ENCODE measurements around the gene MATK. TPM values are rescaled to one million over a fixed set of nuclear protein-coding genes. Genes with fewer than 3 reads are reported as not detected.

The MATK gene
- total RNA-seq, 1 donor from 2014 or later = 1.8 TPM

DNA sequence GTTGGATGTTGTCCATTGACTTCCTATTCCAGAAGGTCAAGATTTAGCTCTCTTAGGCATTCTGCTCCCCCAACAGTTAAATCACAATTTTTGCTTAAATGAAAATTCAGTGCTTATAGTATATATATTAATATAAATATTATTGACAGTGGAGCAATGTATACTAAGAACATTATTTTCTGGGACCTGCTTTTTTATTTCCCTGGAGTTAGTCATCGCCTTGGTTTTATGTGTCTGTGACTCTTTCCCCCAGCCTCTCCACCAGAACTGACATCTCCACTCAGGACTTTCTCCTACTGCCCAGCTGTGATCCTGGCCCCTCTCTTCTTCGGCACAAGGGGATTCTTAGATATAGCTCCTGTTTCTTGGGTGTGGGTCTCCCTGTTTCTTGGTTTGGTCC is 10.2 kb upstream of the MATK start:
- no peaks in the 10 kb centered on the region for H3K36me3 Mint-ChIP-seq (ENCODE audit: insufficient read depth)
- peaks cover 7% of the 10 kb centered on the region for H3K9me3 Mint-ChIP-seq (ENCODE audit: low read depth)
- TF ChIP-seq, protein P1, sequence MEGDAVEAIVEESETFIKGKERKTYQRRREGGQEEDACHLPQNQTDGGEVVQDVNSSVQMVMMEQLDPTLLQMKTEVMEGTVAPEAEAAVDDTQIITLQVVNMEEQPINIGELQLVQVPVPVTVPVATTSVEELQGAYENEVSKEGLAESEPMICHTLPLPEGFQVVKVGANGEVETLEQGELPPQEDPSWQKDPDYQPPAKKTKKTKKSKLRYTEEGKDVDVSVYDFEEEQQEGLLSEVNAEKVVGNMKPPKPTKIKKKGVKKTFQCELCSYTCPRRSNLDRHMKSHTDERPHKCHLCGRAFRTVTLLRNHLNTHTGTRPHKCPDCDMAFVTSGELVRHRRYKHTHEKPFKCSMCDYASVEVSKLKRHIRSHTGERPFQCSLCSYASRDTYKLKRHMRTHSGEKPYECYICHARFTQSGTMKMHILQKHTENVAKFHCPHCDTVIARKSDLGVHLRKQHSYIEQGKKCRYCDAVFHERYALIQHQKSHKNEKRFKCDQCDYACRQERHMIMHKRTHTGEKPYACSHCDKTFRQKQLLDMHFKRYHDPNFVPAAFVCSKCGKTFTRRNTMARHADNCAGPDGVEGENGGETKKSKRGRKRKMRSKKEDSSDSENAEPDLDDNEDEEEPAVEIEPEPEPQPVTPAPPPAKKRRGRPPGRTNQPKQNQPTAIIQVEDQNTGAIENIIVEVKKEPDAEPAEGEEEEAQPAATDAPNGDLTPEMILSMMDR (IDR thresholded peaks at IDR 0.05; ENCODE audit: unreplicated experiment) = no peak
- H3K27me3 Mint-ChIP-seq = peaks cover 40% of the 10 kb centered on the region
- no peak overlapping the region for H3K4me3 Mint-ChIP-seq (ENCODE audit: low read depth)
- H3K4me1 Mint-ChIP-seq (ENCODE audit: low read depth) = no peaks in the 10 kb centered on the region
- DNase-seq (ENCODE audit: low spot score, unreplicated experiment) = no peak
- H3K27ac Mint-ChIP-seq = no peak overlapping the region

DNA sequence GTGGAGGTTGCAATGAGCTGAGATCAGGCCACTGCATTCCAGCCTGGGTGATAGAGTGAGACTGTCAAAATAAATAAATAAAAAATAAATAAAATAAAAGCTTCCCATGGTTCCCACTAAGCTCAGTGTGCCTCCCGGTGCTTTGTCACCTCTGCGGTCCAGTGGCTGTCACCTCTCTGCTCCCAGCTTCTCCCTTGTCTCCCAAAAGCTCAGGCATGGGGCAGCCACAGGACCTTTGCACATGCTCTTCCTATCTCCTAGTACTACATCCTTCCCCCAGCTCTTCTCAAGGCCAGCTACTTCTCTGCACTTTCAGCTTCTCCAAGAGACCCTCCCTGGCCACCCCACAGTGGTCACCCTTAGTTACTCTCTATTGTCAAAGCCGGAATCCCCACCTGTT is 7.6 kb upstream of the MATK start:
- no peak for DNase-seq (ENCODE audit: low spot score, unreplicated experiment)
- Mint-ChIP-seq H3K4me3 (ENCODE audit: low read depth) (no peak overlapping the region), H3K4me1 (ENCODE audit: low read depth) (no peaks in the 10 kb centered on the region), H3K27ac (no peak overlapping the region), H3K27me3 (peaks cover 44% of the 10 kb centered on the region), H3K9me3 (ENCODE audit: low read depth) (peaks cover 7% of the 10 kb centered on the region), H3K36me3 (ENCODE audit: insufficient read depth) (no peaks in the 10 kb centered on the region)
- TF ChIP-seq, protein P1 (IDR thresholded peaks at IDR 0.05; ENCODE audit: unreplicated experiment) = no peak

DNA sequence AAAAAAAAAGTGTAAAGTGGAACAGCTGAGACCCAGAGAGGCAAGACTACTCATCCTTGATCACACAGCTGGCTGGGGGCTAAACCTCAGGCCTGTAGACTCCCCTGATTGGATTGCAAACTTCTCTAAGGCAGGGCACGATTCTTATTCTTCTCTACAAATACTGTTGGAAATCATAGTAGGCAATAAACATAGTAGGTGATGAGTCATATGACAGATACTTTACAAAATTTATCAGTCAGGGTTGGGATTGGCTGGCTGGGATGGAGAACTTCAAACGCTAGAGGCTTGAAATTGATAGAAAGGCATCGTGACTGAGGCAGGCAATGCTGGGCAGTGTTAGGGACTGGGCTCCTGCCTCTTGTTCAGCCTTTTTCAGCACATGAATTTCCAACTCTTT is 5.9 kb upstream of the MATK start:
- TF ChIP-seq, protein P1 (IDR thresholded peaks at IDR 0.05; ENCODE audit: unreplicated experiment) = no peak
- Mint-ChIP-seq H3K9me3 (ENCODE audit: low read depth) (peaks cover 7% of the 10 kb centered on the region), H3K4me3 (ENCODE audit: low read depth) (no peak overlapping the region), H3K27me3 (peaks cover 46% of the 10 kb centered on the region), H3K36me3 (ENCODE audit: insufficient read depth) (no peaks in the 10 kb centered on the region), H3K27ac (no peak overlapping the region), H3K4me1 (ENCODE audit: low read depth) (no peaks in the 10 kb centered on the region)
- DNase-seq (ENCODE audit: low spot score, unreplicated experiment) = no peak

DNA sequence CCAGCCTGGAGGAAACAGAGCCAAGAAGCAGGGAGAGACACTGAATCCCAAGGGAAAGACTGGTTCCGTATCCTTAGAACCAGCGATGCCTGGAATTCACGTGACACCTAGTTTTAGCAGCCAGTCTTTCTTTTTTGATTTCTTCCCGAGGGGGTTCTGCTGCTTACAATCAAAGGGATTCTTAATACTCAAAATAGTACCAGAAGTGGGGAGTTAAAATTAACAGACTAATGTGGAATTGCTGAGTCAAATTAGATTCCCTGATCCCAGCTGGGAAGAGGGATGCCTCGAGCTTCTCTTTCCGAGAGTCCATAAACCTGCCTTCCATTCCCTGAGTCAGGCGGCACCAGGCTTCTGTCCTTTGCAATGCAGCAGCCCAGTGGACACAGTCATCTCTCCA is 4.8 kb upstream of the MATK start:
- Mint-ChIP-seq H3K4me3 (ENCODE audit: low read depth) (no peak overlapping the region), H3K4me1 (ENCODE audit: low read depth) (no peaks in the 10 kb centered on the region), H3K27ac (no peak overlapping the region), H3K27me3 (peaks cover 49% of the 10 kb centered on the region), H3K9me3 (ENCODE audit: low read depth) (no peaks in the 10 kb centered on the region), H3K36me3 (ENCODE audit: insufficient read depth) (no peaks in the 10 kb centered on the region)
- TF ChIP-seq, protein P1 (IDR thresholded peaks at IDR 0.05; ENCODE audit: unreplicated experiment) = no peak
- no peak for DNase-seq (ENCODE audit: low spot score, unreplicated experiment)

DNA sequence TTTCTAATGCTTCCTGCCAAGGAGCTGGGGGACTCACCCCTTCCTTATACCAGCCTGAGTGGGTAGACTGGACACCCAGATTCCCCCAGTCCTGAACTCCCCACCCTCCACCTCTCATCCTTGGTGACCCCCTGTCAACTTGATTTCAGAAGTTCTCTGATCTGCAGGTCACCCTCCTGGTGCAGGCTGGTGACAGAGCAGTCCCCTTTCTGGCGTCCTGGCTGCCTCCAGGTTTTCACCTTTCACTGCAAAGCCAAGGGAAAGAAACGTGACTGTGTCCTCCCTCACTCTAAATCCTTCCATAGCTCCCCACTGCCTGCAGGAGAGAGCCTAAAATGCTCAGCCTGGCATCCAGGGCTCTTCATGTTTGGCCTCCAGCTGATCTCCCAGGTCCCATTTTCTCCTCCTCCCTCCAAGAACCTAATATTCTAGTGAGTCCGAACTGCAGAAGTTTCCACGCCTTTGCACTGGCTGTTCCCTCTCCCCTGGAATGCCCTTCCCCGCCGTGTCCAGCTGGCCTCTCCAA is 4.1 kb upstream of the MATK start:
- Mint-ChIP-seq H3K27me3 (peaks cover 52% of the 10 kb centered on the region), H3K27ac (no peak overlapping the region), H3K36me3 (ENCODE audit: insufficient read depth) (no peaks in the 10 kb centered on the region), H3K9me3 (ENCODE audit: low read depth) (no peaks in the 10 kb centered on the region), H3K4me1 (ENCODE audit: low read depth) (no peaks in the 10 kb centered on the region), H3K4me3 (ENCODE audit: low read depth) (no peak overlapping the region)
- TF ChIP-seq, protein P1 (IDR thresholded peaks at IDR 0.05; ENCODE audit: unreplicated experiment) = no peak
- DNase-seq (ENCODE audit: low spot score, unreplicated experiment) = no peak
